Fibroblast of lung (primary cell): ENCODE measurements around the gene SLIT1.

ENCODE experiments used
- CTCF ChIP-seq, 2 donors: IDR thresholded peaks in 1 of 2; conservative IDR thresholded peaks in 1 of 2; 1 replicate in 1 of 2; 2 replicates in 1 of 2; pipeline ENCODE4 v1.5.1; 2011 to 2012; ENCODE audit warnings: low read length in 2 of 2, control low read depth in 1 of 2, inconsistent platforms in 1 of 2, low read depth in 1 of 2, mild to moderate bottlenecking in 1 of 2
- EZH2 ChIP-seq: IDR thresholded peaks from 2 replicates; pipeline ENCODE4 v1.5.1; 2012; ENCODE audit warnings: low read length, control low read depth, mild to moderate bottlenecking; ENCODE audit errors: missing control alignments

- no peak for TF ChIP-seq CTCF (conservative IDR thresholded peaks at IDR 0.05 in 1 of 2, IDR thresholded peaks at IDR 0.05 in 1 of 2; ENCODE audit: low read depth in 1 of 2, low read length in 2 of 2)
- TF ChIP-seq EZH2, result no peak
These were observed 53.5 kb downstream of the SLIT1 start for GRCh38 chr10:97132273-97132672.
